ENCODE data around the gene MYT1. TPM values are rescaled to one million over a fixed set of nuclear protein-coding genes. Genes with fewer than 3 reads are reported as not detected.
"Not testable (repeated sequence)": the region's sequence is repeated elsewhere in the genome, so short reads cannot be mapped to it uniquely, and the experiment has no call there.

MYT1 gene
- total RNA-seq, 1 experiment from 2014 or later, result 7.1 TPM

- H3K79me2 ChIP-seq (ENCODE audit: insufficient read depth, low read length), result no peaks in the 10 kb centered on the region
- no peaks in the 10 kb centered on the region for H3K9me2 ChIP-seq (ENCODE audit: insufficient read depth)
- H3K36me3 ChIP-seq (ENCODE audit: control insufficient read depth in 1 of 2, insufficient read depth in 2 of 2, low read length in 2 of 2), result no peaks in the 10 kb centered on the region
- H3K27me3 ChIP-seq (ENCODE audit: insufficient read depth, low read length), result no peaks in the 10 kb centered on the region
- ATAC-seq (no peak), DNase-seq (ENCODE audit: low read depth, low spot score) (no peak)
- ChIA-PET RAD21 (ENCODE audit: low non-redundant PET in 1 of 2, low total read pairs in 2 of 2, uncharacterized antibody in 2 of 2, unreplicated experiment in 2 of 2) (no interaction called here), POLR2A (no interaction called here), CTCF (no interaction called here)
- H3K9ac ChIP-seq (ENCODE audit: low read length), result no peak overlapping the region
- H3K4me2 ChIP-seq (ENCODE audit: low read length), result no peak overlapping the region
- peaks cover 0 to 4% of the 10 kb centered on the region in 2 experiments; a peak in 1 of 4 replicates for H3K4me1 ChIP-seq (ENCODE audit: control insufficient read depth in 1 of 2, insufficient read depth in 2 of 2, low read length in 2 of 2)
- no peak overlapping the region for H3K4me3 ChIP-seq (replicated peaks in 1 of 2; ENCODE audit: low read depth in 1 of 2, low read length in 2 of 2)
- H3K9me3 ChIP-seq (ENCODE audit: control insufficient read depth in 1 of 2, insufficient read depth in 1 of 2, low read depth in 1 of 2, low read length in 2 of 2), result no peaks in the 10 kb centered on the region
- TF ChIP-seq TCF7L2 (IDR thresholded peaks at IDR 0.05; ENCODE audit: borderline replicate concordance, extremely low read depth, insufficient read depth, insufficient read length), result no peak
- TF ChIP-seq EZH2phosphoT487 (IDR thresholded peaks at IDR 0.05; ENCODE audit: borderline replicate concordance), result no peak
- no peak for TF ChIP-seq CBX3 (IDR thresholded peaks at IDR 0.05; ENCODE audit: low read depth)
- no peak for TF ChIP-seq ATF3 (IDR thresholded peaks at IDR 0.05)
- no peak for TF ChIP-seq ZNF274 (IDR thresholded peaks at IDR 0.05; ENCODE audit: low read depth, low read length)
- TF ChIP-seq CTCF (IDR thresholded peaks at IDR 0.05 in 2 of 3, conservative IDR thresholded peaks at IDR 0.05 in 1 of 3; ENCODE audit: borderline replicate concordance in 1 of 3, insufficient read depth in 1 of 3, low read depth in 2 of 3, low read length in 2 of 3), result no peak
- no peak for TF ChIP-seq MAX (IDR thresholded peaks at IDR 0.05)
- TF ChIP-seq FOSL1 (IDR thresholded peaks at IDR 0.05; ENCODE audit: low read depth), result no peak
- no peak for TF ChIP-seq JUND (IDR thresholded peaks at IDR 0.05)
- TF ChIP-seq YY1 (IDR thresholded peaks at IDR 0.05; ENCODE audit: extremely low read depth, insufficient replicate concordance, low read depth, low read length), result no peak
- no peak for TF ChIP-seq CEBPB (IDR thresholded peaks at IDR 0.05; ENCODE audit: low read depth)
- TF ChIP-seq ZFX (IDR thresholded peaks at IDR 0.05), result no peak
- TF ChIP-seq EZH2 (IDR thresholded peaks at IDR 0.05), result no peak
- TF ChIP-seq ELF1 (IDR thresholded peaks at IDR 0.05; ENCODE audit: borderline replicate concordance, low read depth), result no peak
- no peak for TF ChIP-seq REST (IDR thresholded peaks at IDR 0.05; ENCODE audit: low read depth)
- no peak overlapping the region for H3K27ac ChIP-seq (ENCODE audit: low read depth, low read length)
- no peaks in the 10 kb centered on the region for H4K20me1 ChIP-seq (ENCODE audit: insufficient read depth)
- BruUV-seq (replicated peaks), result no TSS peak
- intact Hi-C loops (cut with micrococcal nuclease), result no loop called here
- H2AFZ ChIP-seq (ENCODE audit: low read depth, low read length, poor library complexity, severe bottlenecking), result no peak overlapping the region
Observed at GRCh38 chr20:64234291-64234791, 70.1 kb downstream of the MYT1 start.

GRCh38 chr20:64234921-64235565 lies 70.8 kb downstream of the MYT1 start:
- H3K4me1 ChIP-seq (ENCODE audit: control insufficient read depth in 1 of 2, insufficient read depth in 2 of 2, low read length in 2 of 2); H3K79me2 ChIP-seq (ENCODE audit: insufficient read depth, low read length); DNase-seq (ENCODE audit: low read depth, low spot score); H2AFZ ChIP-seq (ENCODE audit: low read depth, low read length, poor library complexity, severe bottlenecking); H3K27ac ChIP-seq (ENCODE audit: low read depth, low read length); CTCF ChIA-PET; H3K9ac ChIP-seq (ENCODE audit: low read length); RAD21 ChIA-PET (ENCODE audit: low non-redundant PET in 1 of 2, low total read pairs in 2 of 2, uncharacterized antibody in 2 of 2, unreplicated experiment in 2 of 2); H3K9me2 ChIP-seq (ENCODE audit: insufficient read depth); H4K20me1 ChIP-seq (ENCODE audit: insufficient read depth); H3K4me3 ChIP-seq (replicated peaks in 1 of 2; ENCODE audit: low read depth in 1 of 2, low read length in 2 of 2); H3K4me2 ChIP-seq (ENCODE audit: low read length); intact Hi-C loops (cut with micrococcal nuclease); ATAC-seq; POLR2A ChIA-PET; BruUV-seq (replicated peaks); H3K27me3 ChIP-seq (ENCODE audit: insufficient read depth, low read length); H3K9me3 ChIP-seq (ENCODE audit: control insufficient read depth in 1 of 2, insufficient read depth in 1 of 2, low read depth in 1 of 2, low read length in 2 of 2); H3K36me3 ChIP-seq (ENCODE audit: control insufficient read depth in 1 of 2, insufficient read depth in 2 of 2, low read length in 2 of 2): not testable (repeated sequence)

All from HCT116 (cell line).